AG04450 (cell line): ENCODE measurements around the gene CASK. TPM values are rescaled to one million over a fixed set of nuclear protein-coding genes. Genes with fewer than 3 reads are reported as not detected.

ENCODE experiments used
- CTCF ChIA-PET: fragments of 300-600, 350-600 bp; formaldehyde crosslinking; extraction: SDS; loops from one replicate; lab custom pipeline; 2022; ENCODE audit warnings: antibody characterized with exemption, inconsistent platforms; lab: Charles Lee
- POLR2A ChIA-PET: fragments of 350-600 bp; formaldehyde crosslinking; extraction: SDS; loops from one replicate; lab custom pipeline; 2021; ENCODE audit warnings: antibody characterized with exemption, inconsistent platforms; lab: Yijun Ruan, JAX
- DNase-seq: peaks from one replicate; pipeline ENCODE4 v3.0.0-alpha.2; 2011; ENCODE audit warnings: low read depth, low spot score
- H3K27ac ChIP-seq: one replicate; pipeline ENCODE4 v1.5.1; 2012; ENCODE audit warnings: low read depth, low read length, control low read depth
- H3K27me3 ChIP-seq: one replicate; pipeline ENCODE4 v1.6.0; 2012; ENCODE audit warnings: low read length; ENCODE audit not compliant: control insufficient read depth, insufficient read depth
- H3K4me3 ChIP-seq: 2 replicates; pipeline ENCODE4 v1.5.1; 2011; ENCODE audit warnings: mild to moderate bottlenecking, low read depth, low read length, control low read depth
- H3K9me3 ChIP-seq: 2 replicates; pipeline ENCODE4 v1.5.1; 2012; ENCODE audit warnings: low read length; ENCODE audit not compliant: control insufficient read depth, insufficient read depth
- polyA plus RNA-seq: library from polyadenylated mRNA; depleted of rRNA; stranded (reverse); fragments of >200 nt; gene quantifications from 2 replicates; pipeline ENCODE4 v1.2.3, GENCODE V29; 2011
- TF ChIP-seq, protein P1 (sequence below): IDR thresholded peaks from 2 replicates; pipeline ENCODE4 v1.5.1; 2011; ENCODE audit warnings: low read depth, low read length, control low read depth, inconsistent platforms

The CASK gene
- polyA plus RNA-seq, 1 experiment, result 30.0 TPM

DNA sequence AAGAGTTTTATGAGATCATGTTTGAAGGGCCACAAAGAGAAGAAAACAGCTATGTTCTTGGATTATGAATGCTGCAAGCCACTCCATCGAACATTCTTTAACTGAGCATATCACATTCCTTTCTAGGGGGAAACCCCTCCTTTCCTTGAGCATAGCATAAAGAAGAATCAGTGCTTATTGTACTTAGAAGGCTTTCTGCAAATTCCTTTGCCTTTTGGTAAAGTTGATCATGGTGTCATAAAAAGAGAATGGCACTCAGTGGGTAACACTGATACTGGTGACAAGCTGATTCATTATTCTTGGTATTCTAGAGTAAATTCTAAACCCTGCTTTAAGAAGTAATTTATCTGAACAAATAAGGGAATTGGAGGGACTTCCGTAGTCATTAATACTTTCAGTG is 323.1 kb downstream of the CASK start:
- peak; percentile 3 for DNase-seq
- POLR2A ChIA-PET, result interaction anchor here (0.8 kb wide), 1 partner anchor 46 kb away, joined by 4 read pairs; no protein-coding TSS in a partner anchor
- Histone ChIP-seq H3K27ac (no peak overlapping the region), H3K27me3 (no peaks in the 10 kb centered on the region), H3K9me3 (no peaks in the 10 kb centered on the region), H3K4me3 (no peak overlapping the region)
- CTCF ChIA-PET, result no interaction called here
- TF ChIP-seq, protein P1, sequence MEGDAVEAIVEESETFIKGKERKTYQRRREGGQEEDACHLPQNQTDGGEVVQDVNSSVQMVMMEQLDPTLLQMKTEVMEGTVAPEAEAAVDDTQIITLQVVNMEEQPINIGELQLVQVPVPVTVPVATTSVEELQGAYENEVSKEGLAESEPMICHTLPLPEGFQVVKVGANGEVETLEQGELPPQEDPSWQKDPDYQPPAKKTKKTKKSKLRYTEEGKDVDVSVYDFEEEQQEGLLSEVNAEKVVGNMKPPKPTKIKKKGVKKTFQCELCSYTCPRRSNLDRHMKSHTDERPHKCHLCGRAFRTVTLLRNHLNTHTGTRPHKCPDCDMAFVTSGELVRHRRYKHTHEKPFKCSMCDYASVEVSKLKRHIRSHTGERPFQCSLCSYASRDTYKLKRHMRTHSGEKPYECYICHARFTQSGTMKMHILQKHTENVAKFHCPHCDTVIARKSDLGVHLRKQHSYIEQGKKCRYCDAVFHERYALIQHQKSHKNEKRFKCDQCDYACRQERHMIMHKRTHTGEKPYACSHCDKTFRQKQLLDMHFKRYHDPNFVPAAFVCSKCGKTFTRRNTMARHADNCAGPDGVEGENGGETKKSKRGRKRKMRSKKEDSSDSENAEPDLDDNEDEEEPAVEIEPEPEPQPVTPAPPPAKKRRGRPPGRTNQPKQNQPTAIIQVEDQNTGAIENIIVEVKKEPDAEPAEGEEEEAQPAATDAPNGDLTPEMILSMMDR, result no peak

GRCh38 chrX:41599507-41599906 is 323.8 kb downstream of the CASK start:
- H3K9me3 ChIP-seq, result no peaks in the 10 kb centered on the region
- TF ChIP-seq, protein P1, result no peak
- ChIA-PET CTCF (no interaction called here), POLR2A (interaction anchor here (0.8 kb wide), 1 partner anchor 47 kb away, joined by 4 read pairs; no protein-coding TSS in a partner anchor)
- H3K27ac ChIP-seq, result no peak overlapping the region
- no peak overlapping the region for H3K4me3 ChIP-seq
- H3K27me3 ChIP-seq, result no peaks in the 10 kb centered on the region
- DNase-seq, result no peak

DNA sequence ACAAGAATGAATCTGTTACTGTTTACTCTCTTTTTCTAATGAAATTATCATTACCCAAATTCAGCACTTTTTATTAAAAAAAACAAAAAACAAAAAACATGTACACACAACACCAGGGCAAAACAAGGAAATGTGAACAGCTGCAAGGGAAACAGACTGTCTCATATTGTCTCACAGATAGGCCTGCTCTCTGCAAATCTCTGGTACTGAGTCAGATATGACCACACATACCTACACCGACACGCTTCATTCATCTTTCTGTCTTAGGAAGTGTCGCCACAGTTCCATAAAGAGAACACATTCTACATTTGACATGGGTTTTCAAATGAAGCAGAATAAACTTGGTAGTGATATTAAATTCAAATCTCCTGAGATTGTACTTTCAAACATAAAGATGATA is 326.8 kb downstream of the CASK start:
- POLR2A ChIA-PET, result interaction anchor here (0.7 kb wide), 1 partner anchor 133 kb away, joined by 5 read pairs; no protein-coding TSS in a partner anchor
- H3K4me3 ChIP-seq, result no peak overlapping the region
- CTCF ChIA-PET, result no interaction called here
- no peaks in the 10 kb centered on the region for H3K9me3 ChIP-seq
- no peak overlapping the region for H3K27ac ChIP-seq
- TF ChIP-seq, protein P1, result no peak
- no peak for DNase-seq
- no peaks in the 10 kb centered on the region for H3K27me3 ChIP-seq

DNA sequence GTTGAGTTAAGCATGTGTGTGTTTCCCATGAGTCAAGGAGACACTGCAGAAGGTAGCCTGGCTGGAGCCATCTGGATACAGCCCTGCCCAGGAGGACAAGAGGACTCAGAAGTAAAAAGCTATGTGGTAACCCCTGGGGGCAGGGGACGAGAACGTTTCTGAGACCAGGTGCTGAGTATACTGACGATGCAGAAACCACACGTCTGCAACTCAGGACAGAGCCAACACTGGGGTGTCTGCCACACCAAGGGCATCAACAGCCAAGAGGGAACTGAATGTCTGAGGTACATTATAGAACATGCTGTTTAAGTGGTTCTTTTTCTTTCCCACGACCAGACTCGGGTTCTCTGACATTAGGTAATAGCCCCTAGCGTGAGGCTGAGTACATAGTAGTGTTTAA is 328.7 kb downstream of the CASK start:
- Histone ChIP-seq H3K4me3 (no peak overlapping the region), H3K9me3 (no peaks in the 10 kb centered on the region), H3K27ac (no peak overlapping the region), H3K27me3 (no peaks in the 10 kb centered on the region)
- DNase-seq, result no peak
- CTCF ChIA-PET, result no interaction called here
- TF ChIP-seq, protein P1, result no peak
- POLR2A ChIA-PET, result no interaction called here

GRCh38 chrX:41591906-41592305 is 331.4 kb downstream of the CASK start:
- Histone ChIP-seq H3K27me3 (no peaks in the 10 kb centered on the region), H3K9me3 (no peaks in the 10 kb centered on the region), H3K4me3 (no peak overlapping the region), H3K27ac (no peak overlapping the region)
- CTCF ChIA-PET, result no interaction called here
- TF ChIP-seq, protein P1, result no peak
- POLR2A ChIA-PET, result no interaction called here
- no peak for DNase-seq
